Measurements from ENCODE around the gene ZNF862. TPM values are rescaled to one million over a fixed set of nuclear protein-coding genes. Genes with fewer than 3 reads are reported as not detected.

The ZNF862 gene
- total RNA-seq, 1 donor from 2014 or later = 22.8 TPM

DNA sequence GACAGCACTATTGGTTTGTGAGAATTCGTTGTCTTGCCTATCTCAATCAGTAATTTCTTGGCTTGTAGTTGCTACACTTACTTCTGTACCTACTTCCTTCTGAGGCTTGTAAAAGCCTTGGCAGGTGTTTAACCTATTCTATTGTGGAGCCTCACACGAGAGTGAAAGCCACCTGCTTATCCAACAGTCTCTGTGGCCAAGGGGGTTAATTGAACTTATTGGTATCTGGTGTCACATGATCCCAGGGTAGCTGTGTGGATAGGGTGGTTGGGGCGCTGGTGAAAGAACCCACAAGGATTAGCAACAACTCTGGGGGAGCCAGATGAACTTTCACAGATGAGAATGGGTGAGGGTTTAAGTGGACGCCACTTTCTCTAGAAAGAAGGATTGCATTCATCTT lies 21.7 kb downstream of the ZNF862 start:
- no peak overlapping the region for H3K4me3 Mint-ChIP-seq (ENCODE audit: low read depth)
- H3K9me3 Mint-ChIP-seq (ENCODE audit: low read depth) = no peaks in the 10 kb centered on the region
- H3K4me1 Mint-ChIP-seq (ENCODE audit: low read depth) = peaks cover 6% of the 10 kb centered on the region
- H3K36me3 Mint-ChIP-seq (ENCODE audit: insufficient read depth) = peaks cover 4% of the 10 kb centered on the region
- no peaks in the 10 kb centered on the region for H3K27me3 Mint-ChIP-seq
- H3K27ac Mint-ChIP-seq = no peak overlapping the region
- no peak for TF ChIP-seq CTCF (IDR thresholded peaks at IDR 0.05; ENCODE audit: unreplicated experiment)
- DNase-seq (ENCODE audit: low spot score, unreplicated experiment) = no peak

GRCh38 chr7:149860821-149861727 lies 22.9 kb downstream of the ZNF862 start:
- DNase-seq (ENCODE audit: low spot score, unreplicated experiment) = no peak
- Mint-ChIP-seq H3K4me3 (ENCODE audit: low read depth) (no peak overlapping the region), H3K27ac (no peak overlapping the region), H3K9me3 (ENCODE audit: low read depth) (no peaks in the 10 kb centered on the region), H3K4me1 (ENCODE audit: low read depth) (peaks cover 2% of the 10 kb centered on the region), H3K36me3 (ENCODE audit: insufficient read depth) (peaks cover 4% of the 10 kb centered on the region), H3K27me3 (no peaks in the 10 kb centered on the region)
- peak; percentile 60 for TF ChIP-seq CTCF (IDR thresholded peaks at IDR 0.05; ENCODE audit: unreplicated experiment)

DNA sequence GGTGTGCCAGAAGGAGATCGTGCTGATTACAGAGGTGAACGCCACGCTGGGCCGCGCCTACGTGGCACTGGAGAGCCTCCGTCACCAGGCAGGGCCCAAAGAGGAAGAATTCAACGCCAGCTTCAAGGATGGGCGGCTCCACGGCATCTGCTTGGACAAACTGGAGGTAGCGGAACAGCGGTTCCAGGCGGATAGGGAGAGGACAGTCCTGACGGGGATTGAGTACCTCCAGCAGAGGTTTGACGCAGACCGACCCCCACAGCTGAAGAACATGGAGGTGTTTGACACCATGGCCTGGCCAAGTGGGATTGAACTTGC lies 23.5 kb downstream of the ZNF862 start:
- H3K27ac Mint-ChIP-seq = no peak overlapping the region
- H3K36me3 Mint-ChIP-seq (ENCODE audit: insufficient read depth) = peaks cover 4% of the 10 kb centered on the region
- no peak for TF ChIP-seq CTCF (IDR thresholded peaks at IDR 0.05; ENCODE audit: unreplicated experiment)
- H3K27me3 Mint-ChIP-seq = no peaks in the 10 kb centered on the region
- no peaks in the 10 kb centered on the region for H3K4me1 Mint-ChIP-seq (ENCODE audit: low read depth)
- H3K9me3 Mint-ChIP-seq (ENCODE audit: low read depth) = no peaks in the 10 kb centered on the region
- H3K4me3 Mint-ChIP-seq (ENCODE audit: low read depth) = no peak overlapping the region
- no peak for DNase-seq (ENCODE audit: low spot score, unreplicated experiment)

DNA sequence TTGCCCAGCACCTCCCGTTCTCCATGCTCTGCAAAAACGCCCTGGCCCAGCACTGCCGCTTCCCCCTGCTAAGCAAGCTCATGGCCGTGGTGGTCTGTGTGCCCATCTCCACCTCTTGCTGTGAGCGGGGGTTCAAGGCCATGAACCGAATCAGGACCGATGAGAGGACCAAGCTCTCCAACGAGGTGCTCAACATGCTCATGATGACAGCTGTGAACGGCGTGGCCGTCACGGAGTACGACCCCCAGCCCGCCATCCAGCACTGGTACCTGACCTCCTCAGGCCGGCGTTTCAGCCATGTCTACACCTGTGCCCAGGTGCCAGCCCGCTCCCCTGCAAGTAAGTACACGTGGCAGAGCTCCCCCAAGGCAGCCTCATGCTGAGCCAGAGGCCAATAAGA lies 24.0 kb downstream of the ZNF862 start:
- Mint-ChIP-seq H3K9me3 (ENCODE audit: low read depth) (no peaks in the 10 kb centered on the region), H3K4me3 (ENCODE audit: low read depth) (no peak overlapping the region), H3K36me3 (ENCODE audit: insufficient read depth) (peaks cover 4% of the 10 kb centered on the region)

GRCh38 chr7:149863500-149863899 lies 25.3 kb downstream of the ZNF862 start:
- DNase-seq (ENCODE audit: low spot score, unreplicated experiment) = no peak
- Mint-ChIP-seq H3K27ac (no peak overlapping the region), H3K36me3 (ENCODE audit: insufficient read depth) (peaks cover 4% of the 10 kb centered on the region), H3K4me3 (ENCODE audit: low read depth) (no peak overlapping the region), H3K27me3 (no peaks in the 10 kb centered on the region), H3K9me3 (ENCODE audit: low read depth) (no peaks in the 10 kb centered on the region), H3K4me1 (ENCODE audit: low read depth) (no peaks in the 10 kb centered on the region)
- no peak for TF ChIP-seq CTCF (IDR thresholded peaks at IDR 0.05; ENCODE audit: unreplicated experiment)

More for the DNA sequence above, 24.0 kb downstream of the ZNF862 start:
- no peaks in the 10 kb centered on the region for H3K27me3 Mint-ChIP-seq
- no peak for TF ChIP-seq CTCF (IDR thresholded peaks at IDR 0.05; ENCODE audit: unreplicated experiment)
- DNase-seq (ENCODE audit: low spot score, unreplicated experiment) = no peak
- H3K27ac Mint-ChIP-seq = no peak overlapping the region
- H3K4me1 Mint-ChIP-seq (ENCODE audit: low read depth) = no peaks in the 10 kb centered on the region

Data from progenitor cell of endocrine pancreas (in vitro differentiated cells).